ENCODE results near the gene ZBTB6. TPM values are rescaled to one million over a fixed set of nuclear protein-coding genes. Genes with fewer than 3 reads are reported as not detected.

Gene ZBTB6
- total and polyA plus RNA-seq, 2 of the 13 experiments (the other 11 are each of a cell fraction or from before 2014, with no cell fraction given), result 3.7 to 7.1 TPM

- TF ChIP-seq CERS6 (CRISPR knock-in tag; IDR thresholded peaks at IDR 0.05) (no peak), TSC22D2 (CRISPR knock-in tag; IDR thresholded peaks at IDR 0.05; ENCODE audit: borderline replicate concordance) (0 out of 2 replicates have a peak, but pooled peaks have one; percentile 31), KLF15 (CRISPR knock-in tag; IDR thresholded peaks at IDR 0.05; ENCODE audit: borderline replicate concordance) (no peak), IKZF4 (CRISPR knock-in tag; IDR thresholded peaks at IDR 0.05; ENCODE audit: borderline replicate concordance, low read depth, not compliant biosample characterization) (no peak), KLF16 (CRISPR knock-in tag; IDR thresholded peaks at IDR 0.05) (no peak), ZKSCAN8 (CRISPR knock-in tag; IDR thresholded peaks at IDR 0.05; ENCODE audit: borderline replicate concordance) (0 out of 2 replicates have a peak, but pooled peaks have one; percentile 69), ZNF331 (CRISPR knock-in tag; IDR thresholded peaks at IDR 0.05) (peak; percentile 83; the same call in 1 of the 2 replicates), MED1 (CRISPR knock-in tag; IDR thresholded peaks at IDR 0.05) (peak; percentile 63), HOMEZ (CRISPR knock-in tag; IDR thresholded peaks at IDR 0.05; ENCODE audit: low read depth) (peak; percentile 65), BHLHE40 (IDR thresholded peaks at IDR 0.05; ENCODE audit: low read length) (0 out of 2 replicates have a peak, but pooled peaks have one; percentile 28)
- TF ChIP-seq, protein P1, sequence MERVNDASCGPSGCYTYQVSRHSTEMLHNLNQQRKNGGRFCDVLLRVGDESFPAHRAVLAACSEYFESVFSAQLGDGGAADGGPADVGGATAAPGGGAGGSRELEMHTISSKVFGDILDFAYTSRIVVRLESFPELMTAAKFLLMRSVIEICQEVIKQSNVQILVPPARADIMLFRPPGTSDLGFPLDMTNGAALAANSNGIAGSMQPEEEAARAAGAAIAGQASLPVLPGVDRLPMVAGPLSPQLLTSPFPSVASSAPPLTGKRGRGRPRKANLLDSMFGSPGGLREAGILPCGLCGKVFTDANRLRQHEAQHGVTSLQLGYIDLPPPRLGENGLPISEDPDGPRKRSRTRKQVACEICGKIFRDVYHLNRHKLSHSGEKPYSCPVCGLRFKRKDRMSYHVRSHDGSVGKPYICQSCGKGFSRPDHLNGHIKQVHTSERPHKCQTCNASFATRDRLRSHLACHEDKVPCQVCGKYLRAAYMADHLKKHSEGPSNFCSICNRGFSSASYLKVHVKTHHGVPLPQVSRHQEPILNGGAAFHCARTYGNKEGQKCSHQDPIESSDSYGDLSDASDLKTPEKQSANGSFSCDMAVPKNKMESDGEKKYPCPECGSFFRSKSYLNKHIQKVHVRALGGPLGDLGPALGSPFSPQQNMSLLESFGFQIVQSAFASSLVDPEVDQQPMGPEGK (CRISPR knock-in tag; IDR thresholded peaks at IDR 0.05), result peak; percentile 65
Observed at GRCh38 chr9:122936464-122936863, 23.3 kb upstream of the ZBTB6 start (continued).

All from HepG2 (cell line).